Measurements from ENCODE around the gene FANCC.
"Not testable (repeated sequence)": the region's sequence is repeated elsewhere in the genome, so short reads cannot be mapped to it uniquely, and the experiment has no call there.

FANCC gene

GRCh38 chr9:95342571-95342970 lies 25.1 kb upstream of the FANCC start:
- H3K9me3 ChIP-seq (ENCODE audit: insufficient read depth, low read length): peaks cover 10% of the 10 kb centered on the region; the same call in 1 of the 2 replicates
- H3K9ac ChIP-seq (ENCODE audit: insufficient read length, low read depth): no peak overlapping the region
- TF ChIP-seq YY1 (IDR thresholded peaks at IDR 0.05; ENCODE audit: insufficient read depth, insufficient read length) (no peak), ZNF274 (IDR thresholded peaks at IDR 0.05; ENCODE audit: low read depth, low read length) (no peak), SUZ12 (IDR thresholded peaks at IDR 0.05; ENCODE audit: extremely low read depth, insufficient read depth, insufficient read length) (no peak)
- no peaks in the 10 kb centered on the region for H3K4me1 ChIP-seq (ENCODE audit: insufficient read depth, insufficient read length)
- no peaks in the 10 kb centered on the region for H3K36me3 ChIP-seq (ENCODE audit: insufficient read depth, insufficient read length, low read length)
- no peaks in the 10 kb centered on the region for H3K27me3 ChIP-seq (ENCODE audit: insufficient read depth, insufficient read length)
- H3K4me3 ChIP-seq (ENCODE audit: insufficient read length, low read depth): no peak overlapping the region
- DNase-seq (ENCODE audit: low read depth, low spot score): no peak

GRCh38 chr9:95341293-95341962 lies 23.9 kb upstream of the FANCC start:
- H3K4me1 ChIP-seq (ENCODE audit: insufficient read depth, insufficient read length): no peaks in the 10 kb centered on the region
- H3K36me3 ChIP-seq (ENCODE audit: insufficient read depth, insufficient read length, low read length): no peaks in the 10 kb centered on the region
- H3K4me3 ChIP-seq (ENCODE audit: insufficient read length, low read depth): no peak overlapping the region
- H3K9ac ChIP-seq (ENCODE audit: insufficient read length, low read depth): no peak overlapping the region
- H3K27me3 ChIP-seq (ENCODE audit: insufficient read depth, insufficient read length): no peaks in the 10 kb centered on the region
- TF ChIP-seq ZNF274 (IDR thresholded peaks at IDR 0.05; ENCODE audit: low read depth, low read length) (no peak), SUZ12 (IDR thresholded peaks at IDR 0.05; ENCODE audit: extremely low read depth, insufficient read depth, insufficient read length) (no peak), YY1 (IDR thresholded peaks at IDR 0.05; ENCODE audit: insufficient read depth, insufficient read length) (no peak)
- peaks cover 21% of the 10 kb centered on the region for H3K9me3 ChIP-seq (ENCODE audit: insufficient read depth, low read length)
- no peak for DNase-seq (ENCODE audit: low read depth, low spot score)

- no peak for TF ChIP-seq SUZ12 (IDR thresholded peaks at IDR 0.05; ENCODE audit: extremely low read depth, insufficient read depth, insufficient read length)
- TF ChIP-seq YY1 (IDR thresholded peaks at IDR 0.05; ENCODE audit: insufficient read depth, insufficient read length): no peak
- TF ChIP-seq ZNF274 (IDR thresholded peaks at IDR 0.05; ENCODE audit: low read depth, low read length): no peak
- Histone ChIP-seq H3K9ac (ENCODE audit: insufficient read length, low read depth) (no peak overlapping the region), H3K4me1 (ENCODE audit: insufficient read depth, insufficient read length) (no peaks in the 10 kb centered on the region), H3K27me3 (ENCODE audit: insufficient read depth, insufficient read length) (no peaks in the 10 kb centered on the region), H3K9me3 (ENCODE audit: insufficient read depth, low read length) (peaks cover 35% of the 10 kb centered on the region), H3K36me3 (ENCODE audit: insufficient read depth, insufficient read length, low read length) (no peaks in the 10 kb centered on the region), H3K4me3 (ENCODE audit: insufficient read length, low read depth) (no peak overlapping the region)
- no peak for DNase-seq (ENCODE audit: low read depth, low spot score)
Observed at GRCh38 chr9:95338243-95338642, 20.7 kb upstream of the FANCC start.

GRCh38 chr9:95336281-95336680 lies 18.8 kb upstream of the FANCC start:
- TF ChIP-seq YY1 (IDR thresholded peaks at IDR 0.05; ENCODE audit: insufficient read depth, insufficient read length) (no peak), ZNF274 (IDR thresholded peaks at IDR 0.05; ENCODE audit: low read depth, low read length) (no peak), SUZ12 (IDR thresholded peaks at IDR 0.05; ENCODE audit: extremely low read depth, insufficient read depth, insufficient read length) (no peak)
- Histone ChIP-seq H3K9me3 (ENCODE audit: insufficient read depth, low read length) (peaks cover 41% of the 10 kb centered on the region), H3K9ac (ENCODE audit: insufficient read length, low read depth) (no peak overlapping the region), H3K27me3 (ENCODE audit: insufficient read depth, insufficient read length) (no peaks in the 10 kb centered on the region), H3K4me1 (ENCODE audit: insufficient read depth, insufficient read length) (no peaks in the 10 kb centered on the region), H3K4me3 (ENCODE audit: insufficient read length, low read depth) (no peak overlapping the region), H3K36me3 (ENCODE audit: insufficient read depth, insufficient read length, low read length) (no peaks in the 10 kb centered on the region)
- DNase-seq (ENCODE audit: low read depth, low spot score): no peak

GRCh38 chr9:95333426-95333825 lies 15.9 kb upstream of the FANCC start:
- no peak for TF ChIP-seq SUZ12 (IDR thresholded peaks at IDR 0.05; ENCODE audit: extremely low read depth, insufficient read depth, insufficient read length)
- no peak for TF ChIP-seq YY1 (IDR thresholded peaks at IDR 0.05; ENCODE audit: insufficient read depth, insufficient read length)
- no peak for TF ChIP-seq ZNF274 (IDR thresholded peaks at IDR 0.05; ENCODE audit: low read depth, low read length)

GRCh38 chr9:95332860-95333259 lies 15.4 kb upstream of the FANCC start:
- H3K9me3 ChIP-seq (ENCODE audit: insufficient read depth, low read length): peaks cover 55% of the 10 kb centered on the region
- no peaks in the 10 kb centered on the region for H3K27me3 ChIP-seq (ENCODE audit: insufficient read depth, insufficient read length)
- no peak overlapping the region for H3K9ac ChIP-seq (ENCODE audit: insufficient read length, low read depth)
- DNase-seq (ENCODE audit: low read depth, low spot score): no peak
- no peak for TF ChIP-seq SUZ12 (IDR thresholded peaks at IDR 0.05; ENCODE audit: extremely low read depth, insufficient read depth, insufficient read length)
- TF ChIP-seq ZNF274 (IDR thresholded peaks at IDR 0.05; ENCODE audit: low read depth, low read length): no peak
- no peak for TF ChIP-seq YY1 (IDR thresholded peaks at IDR 0.05; ENCODE audit: insufficient read depth, insufficient read length)
- H3K4me3 ChIP-seq (ENCODE audit: insufficient read length, low read depth): no peak overlapping the region
- H3K4me1 ChIP-seq (ENCODE audit: insufficient read depth, insufficient read length): no peaks in the 10 kb centered on the region
- no peaks in the 10 kb centered on the region for H3K36me3 ChIP-seq (ENCODE audit: insufficient read depth, insufficient read length, low read length)

More at GRCh38 chr9:95333426-95333825, 15.9 kb upstream of the FANCC start:
- Histone ChIP-seq H3K4me3 (ENCODE audit: insufficient read length, low read depth) (no peak overlapping the region), H3K36me3 (ENCODE audit: insufficient read depth, insufficient read length, low read length) (no peaks in the 10 kb centered on the region), H3K27me3 (ENCODE audit: insufficient read depth, insufficient read length) (no peaks in the 10 kb centered on the region), H3K4me1 (ENCODE audit: insufficient read depth, insufficient read length) (no peaks in the 10 kb centered on the region), H3K9ac (ENCODE audit: insufficient read length, low read depth) (no peak overlapping the region), H3K9me3 (ENCODE audit: insufficient read depth, low read length) (peaks cover 55% of the 10 kb centered on the region)
- DNase-seq (ENCODE audit: low read depth, low spot score): no peak

GRCh38 chr9:95330720-95331404 lies 13.4 kb upstream of the FANCC start:
- H3K9ac ChIP-seq (ENCODE audit: insufficient read length, low read depth): no peak overlapping the region
- H3K9me3 ChIP-seq (ENCODE audit: insufficient read depth, low read length): peaks cover 57% of the 10 kb centered on the region
- no peak for DNase-seq (ENCODE audit: low read depth, low spot score)
- no peaks in the 10 kb centered on the region for H3K36me3 ChIP-seq (ENCODE audit: insufficient read depth, insufficient read length, low read length)
- H3K4me1 ChIP-seq (ENCODE audit: insufficient read depth, insufficient read length): no peaks in the 10 kb centered on the region
- no peak overlapping the region for H3K4me3 ChIP-seq (ENCODE audit: insufficient read length, low read depth)
- TF ChIP-seq ZNF274 (IDR thresholded peaks at IDR 0.05; ENCODE audit: low read depth, low read length): no peak
- no peak for TF ChIP-seq SUZ12 (IDR thresholded peaks at IDR 0.05; ENCODE audit: extremely low read depth, insufficient read depth, insufficient read length)
- no peak for TF ChIP-seq YY1 (IDR thresholded peaks at IDR 0.05; ENCODE audit: insufficient read depth, insufficient read length)
- no peaks in the 10 kb centered on the region for H3K27me3 ChIP-seq (ENCODE audit: insufficient read depth, insufficient read length)

- H3K4me3 ChIP-seq (ENCODE audit: insufficient read length, low read depth); DNase-seq (ENCODE audit: low read depth, low spot score); H3K4me1 ChIP-seq (ENCODE audit: insufficient read depth, insufficient read length); H3K36me3 ChIP-seq (ENCODE audit: insufficient read depth, insufficient read length, low read length); H3K27me3 ChIP-seq (ENCODE audit: insufficient read depth, insufficient read length); H3K9ac ChIP-seq (ENCODE audit: insufficient read length, low read depth): not testable (repeated sequence)
- peaks cover 67% of the 10 kb centered on the region for H3K9me3 ChIP-seq (ENCODE audit: insufficient read depth, low read length)
Observed at GRCh38 chr9:95329061-95329460, 11.6 kb upstream of the FANCC start.
